ENCODE data around the gene PSMB1. TPM values are rescaled to one million over a fixed set of nuclear protein-coding genes. Genes with fewer than 3 reads are reported as not detected.
A peak's percentile ranks its signal among the peaks of the same experiment; 100 is the strongest.

Gene PSMB1
- total RNA-seq, 6 donors from 2014 or later: 63.9 to 203 (median 124) TPM

DNA sequence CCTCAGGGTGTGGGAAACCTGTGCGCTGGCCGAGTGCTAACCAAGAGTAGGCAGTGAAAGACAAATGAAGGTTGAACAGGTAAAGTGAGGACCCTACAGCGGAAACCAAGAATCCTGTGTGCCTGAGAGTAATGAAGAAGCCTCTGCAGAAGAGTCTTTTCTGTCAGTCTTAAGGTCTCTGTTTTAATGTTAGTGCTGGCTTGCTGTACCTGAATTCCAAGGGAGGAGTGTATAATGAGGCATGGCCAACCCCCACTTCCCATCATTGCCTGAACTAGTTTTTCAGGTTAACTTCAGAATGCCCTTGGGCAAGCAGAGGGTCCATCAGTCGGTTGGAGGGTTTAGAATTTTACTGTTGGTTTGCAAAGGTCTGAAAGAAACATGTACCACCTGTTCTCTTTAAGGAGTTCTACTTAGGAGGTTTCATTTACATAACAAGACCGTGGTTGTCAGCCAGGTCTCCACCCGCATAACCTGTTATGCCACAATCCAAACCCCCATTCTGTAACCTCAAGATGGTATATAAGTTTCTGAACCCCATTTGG lies 31.9 kb upstream of the PSMB1 start:
- Histone ChIP-seq H3K4me1 (peaks cover 13 to 20% (median 15%) of the 10 kb centered on the region in 4 donors), H3K4me3 (peak overlapping the region; percentile 56 to 96 (median 73)), H3K9me3 (no peaks in the 10 kb centered on the region), H3K27ac (peak overlapping the region; percentile 82 to 98 (median 91)), H3K36me3 (peaks cover 0 to 27% (median 14%) of the 10 kb centered on the region in 4 donors), H3K27me3 (no peaks in the 10 kb centered on the region)
- peak in 1 of 2 donors; percentile 6 for ATAC-seq (ENCODE audit: low FRiP score in 2 of 2)
- peak in 1 of 2 donors; percentile 28 for DNase-seq
- TF ChIP-seq EP300 (IDR thresholded peaks at IDR 0.05) (no peak), POLR2A (IDR thresholded peaks at IDR 0.05) (no peak), POLR2AphosphoS5 (IDR thresholded peaks at IDR 0.05) (no peak)
- TF ChIP-seq, protein P1, sequence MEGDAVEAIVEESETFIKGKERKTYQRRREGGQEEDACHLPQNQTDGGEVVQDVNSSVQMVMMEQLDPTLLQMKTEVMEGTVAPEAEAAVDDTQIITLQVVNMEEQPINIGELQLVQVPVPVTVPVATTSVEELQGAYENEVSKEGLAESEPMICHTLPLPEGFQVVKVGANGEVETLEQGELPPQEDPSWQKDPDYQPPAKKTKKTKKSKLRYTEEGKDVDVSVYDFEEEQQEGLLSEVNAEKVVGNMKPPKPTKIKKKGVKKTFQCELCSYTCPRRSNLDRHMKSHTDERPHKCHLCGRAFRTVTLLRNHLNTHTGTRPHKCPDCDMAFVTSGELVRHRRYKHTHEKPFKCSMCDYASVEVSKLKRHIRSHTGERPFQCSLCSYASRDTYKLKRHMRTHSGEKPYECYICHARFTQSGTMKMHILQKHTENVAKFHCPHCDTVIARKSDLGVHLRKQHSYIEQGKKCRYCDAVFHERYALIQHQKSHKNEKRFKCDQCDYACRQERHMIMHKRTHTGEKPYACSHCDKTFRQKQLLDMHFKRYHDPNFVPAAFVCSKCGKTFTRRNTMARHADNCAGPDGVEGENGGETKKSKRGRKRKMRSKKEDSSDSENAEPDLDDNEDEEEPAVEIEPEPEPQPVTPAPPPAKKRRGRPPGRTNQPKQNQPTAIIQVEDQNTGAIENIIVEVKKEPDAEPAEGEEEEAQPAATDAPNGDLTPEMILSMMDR (IDR thresholded peaks at IDR 0.05): no peak
- WGBS, 2 donors: 5 to 8% methylated on average over 6 of the region's 6 CpGs

DNA sequence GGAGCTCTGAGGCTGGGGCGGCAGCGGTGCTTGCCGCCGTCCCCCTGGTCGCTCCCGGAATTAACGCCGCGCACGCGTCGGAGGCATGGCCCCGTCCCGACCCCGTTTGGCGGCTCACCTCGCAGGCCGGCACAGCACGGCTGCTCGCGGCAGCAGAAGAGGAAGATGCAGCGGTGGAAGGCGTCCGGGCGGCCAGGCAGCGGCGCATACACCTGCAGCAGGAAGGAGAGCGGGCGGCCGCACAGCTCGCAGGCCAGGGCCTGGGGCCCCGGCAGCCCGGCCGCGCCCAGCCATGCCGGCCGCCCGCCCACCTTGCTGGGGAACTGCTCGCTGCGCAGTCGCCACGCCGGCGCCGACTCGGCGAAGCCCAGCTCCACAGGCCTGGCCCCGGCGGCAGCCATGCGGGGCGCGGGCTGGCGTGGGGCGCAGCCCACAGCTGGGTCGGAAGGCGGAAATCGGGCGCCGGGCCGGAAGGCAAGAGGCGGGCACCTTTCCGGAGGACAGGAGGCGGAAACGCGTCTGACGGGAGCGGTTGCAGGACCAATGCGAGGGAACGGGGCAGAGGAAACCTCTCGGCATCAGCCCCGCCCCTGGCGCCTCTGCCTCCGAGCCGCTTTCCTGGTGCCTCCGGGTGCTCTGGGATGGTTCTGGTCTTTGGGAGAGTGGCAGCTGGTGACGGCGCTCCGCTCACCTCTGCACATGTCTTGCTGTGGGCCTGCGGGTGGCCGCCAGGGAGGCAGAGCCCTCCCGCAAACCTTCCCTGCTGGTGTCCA lies 31.3 kb upstream of the PSMB1 start, which contains the start of gene PDCD2:
PDCD2 (minus strand) TSS at position 457 of the 773 bp plus-strand sequence; CDS start at position 401, 56 bp downstream.
- Histone ChIP-seq H3K9me3 (no peaks in the 10 kb centered on the region), H3K27ac (peak within 1 kb of the TSS; percentile 82 to 98 (median 91)), H3K36me3 (peaks cover 0 to 34% (median 15%) of the 10 kb centered on the region in 4 donors), H3K4me1 (peaks cover 13 to 20% (median 15%) of the 10 kb centered on the region in 4 donors), H3K4me3 (peak within 1 kb of the TSS; percentile 68 to 96 (median 83)), H3K27me3 (no peaks in the 10 kb centered on the region)
- WGBS, 2 donors: 0 to 1% methylated on average over 1 to 47 of the region's 81 CpGs
- TF ChIP-seq POLR2A (IDR thresholded peaks at IDR 0.05) (peak in 3 of 4 donors; percentile 10 to 83 (median 78)), EP300 (IDR thresholded peaks at IDR 0.05) (peak in 2 of 4 donors; percentile 64 to 72), POLR2AphosphoS5 (IDR thresholded peaks at IDR 0.05) (peak; percentile 80 to 84)
- TF ChIP-seq, protein P1 (IDR thresholded peaks at IDR 0.05): peak in 3 of 6 experiments; percentile 11 to 27 (median 11)
- ATAC-seq (ENCODE audit: low FRiP score in 2 of 2) (peak; percentile 98 to 99), DNase-seq (peak; percentile 96 to 97)

DNA sequence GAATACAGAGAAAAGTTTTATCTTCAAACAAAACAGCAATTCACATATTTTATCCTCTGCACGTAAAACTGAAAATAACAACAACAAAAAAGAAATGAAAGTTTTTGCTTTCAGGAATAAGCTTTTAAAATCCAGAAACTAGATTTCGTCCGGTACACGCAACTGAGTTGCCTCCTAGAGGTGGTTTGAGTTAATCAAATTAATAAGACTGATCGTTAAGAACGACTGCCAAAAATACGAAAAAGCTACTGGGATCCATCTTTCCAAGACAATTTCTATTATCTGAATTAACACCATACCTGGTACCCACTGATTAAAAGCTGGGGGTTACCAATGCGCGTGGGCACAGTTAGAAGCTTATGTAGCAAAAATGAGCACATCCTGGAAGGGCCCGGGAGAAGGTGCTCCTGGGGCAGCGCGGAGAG lies 30.7 kb upstream of the PSMB1 start:
- H3K9me3 ChIP-seq: no peaks in the 10 kb centered on the region
- no peak for TF ChIP-seq POLR2A (IDR thresholded peaks at IDR 0.05)
- TF ChIP-seq, protein P1 (IDR thresholded peaks at IDR 0.05): peak in 1 of 6 experiments; percentile 19
- H3K27ac ChIP-seq: peak overlapping the region; percentile 82 to 98 (median 91)
- peak in 1 of 2 donors; percentile 1 for ATAC-seq (ENCODE audit: low FRiP score in 2 of 2)
- no peak for DNase-seq
- 1 to 2% methylated on average over 9 to 12 of the region's 12 CpGs for WGBS, 2 donors
- no peaks in the 10 kb centered on the region for H3K27me3 ChIP-seq
- peaks cover 13 to 20% (median 15%) of the 10 kb centered on the region in 4 donors for H3K4me1 ChIP-seq
- peaks cover 0 to 40% (median 17%) of the 10 kb centered on the region in 4 donors for H3K36me3 ChIP-seq
- peak overlapping the region; percentile 68 to 96 (median 83) for H3K4me3 ChIP-seq

DNA sequence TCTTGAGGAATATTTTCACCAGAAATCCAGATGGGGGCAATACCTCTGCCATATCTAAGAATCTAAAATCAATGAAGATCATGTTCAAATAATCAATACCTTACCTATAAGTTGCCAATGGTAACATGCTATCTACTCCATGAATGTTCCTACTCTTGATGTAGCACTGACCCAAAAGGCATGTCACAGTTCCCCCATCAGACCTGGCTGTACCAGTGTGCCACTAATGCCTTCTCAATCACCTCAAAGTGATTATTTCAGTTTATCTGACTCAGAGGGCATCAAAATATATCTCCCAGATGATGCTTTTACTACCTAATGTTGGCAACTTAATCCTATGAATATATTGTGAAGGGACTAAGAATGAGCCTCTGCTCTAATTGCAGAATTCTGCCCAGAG lies 25.8 kb upstream of the PSMB1 start:
- ATAC-seq (ENCODE audit: low FRiP score in 2 of 2) (no peak), DNase-seq (no peak)
- no peaks in the 10 kb centered on the region for H3K9me3 ChIP-seq
- no peaks in the 10 kb centered on the region for H3K27me3 ChIP-seq
- peaks cover 4 to 87% (median 33%) of the 10 kb centered on the region in 4 donors for H3K36me3 ChIP-seq
- no peak overlapping the region for H3K4me3 ChIP-seq
- no peak overlapping the region for H3K27ac ChIP-seq
- TF ChIP-seq, protein P1 (IDR thresholded peaks at IDR 0.05): no peak
- TF ChIP-seq POLR2AphosphoS5 (IDR thresholded peaks at IDR 0.05) (no peak), POLR2A (IDR thresholded peaks at IDR 0.05) (no peak), EP300 (IDR thresholded peaks at IDR 0.05) (no peak)
- peaks cover 6 to 11% (median 9%) of the 10 kb centered on the region in 4 donors for H3K4me1 ChIP-seq
